ENCODE data around the gene VAMP7. TPM values are rescaled to one million over a fixed set of nuclear protein-coding genes. Genes with fewer than 3 reads are reported as not detected.
"Not testable (repeated sequence)": the region's sequence is repeated elsewhere in the genome, so short reads cannot be mapped to it uniquely, and the experiment has no call there.

The VAMP7 gene
- total RNA-seq, 2 donors from 2014 or later = 18.2 to 19.3 TPM

DNA sequence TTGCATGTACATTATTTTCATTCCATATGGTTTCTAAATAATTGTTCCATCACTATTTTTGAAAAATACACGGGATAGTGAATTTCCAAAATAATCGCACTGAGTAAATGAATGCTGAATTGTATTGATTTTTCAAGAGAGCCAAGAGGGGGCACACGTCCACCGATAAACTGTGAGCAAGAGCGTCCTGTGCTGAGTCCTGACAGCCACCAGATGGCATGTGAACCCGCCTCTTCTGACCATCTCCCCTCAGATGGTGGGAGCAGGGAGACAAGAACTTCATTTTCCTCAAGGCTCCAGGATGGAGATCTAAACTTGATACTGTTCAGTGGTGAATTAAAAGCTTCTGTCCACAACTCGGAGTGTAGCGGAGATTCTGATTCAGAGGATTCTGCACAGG, 85.7 kb downstream of the VAMP7 start:
- Histone ChIP-seq H3K27me3 (no peaks in the 10 kb centered on the region), H3K4me3 (no peak overlapping the region), H3K9me3 (peaks cover 3 to 11% of the 10 kb centered on the region in 2 donors), H3K36me3 (no peaks in the 10 kb centered on the region), H3K4me1 (no peaks in the 10 kb centered on the region), H3K27ac (no peak overlapping the region)
- DNase-seq (ENCODE audit: low spot score) = no peak
- TF ChIP-seq CTCF (IDR thresholded peaks at IDR 0.05) = no peak

DNA sequence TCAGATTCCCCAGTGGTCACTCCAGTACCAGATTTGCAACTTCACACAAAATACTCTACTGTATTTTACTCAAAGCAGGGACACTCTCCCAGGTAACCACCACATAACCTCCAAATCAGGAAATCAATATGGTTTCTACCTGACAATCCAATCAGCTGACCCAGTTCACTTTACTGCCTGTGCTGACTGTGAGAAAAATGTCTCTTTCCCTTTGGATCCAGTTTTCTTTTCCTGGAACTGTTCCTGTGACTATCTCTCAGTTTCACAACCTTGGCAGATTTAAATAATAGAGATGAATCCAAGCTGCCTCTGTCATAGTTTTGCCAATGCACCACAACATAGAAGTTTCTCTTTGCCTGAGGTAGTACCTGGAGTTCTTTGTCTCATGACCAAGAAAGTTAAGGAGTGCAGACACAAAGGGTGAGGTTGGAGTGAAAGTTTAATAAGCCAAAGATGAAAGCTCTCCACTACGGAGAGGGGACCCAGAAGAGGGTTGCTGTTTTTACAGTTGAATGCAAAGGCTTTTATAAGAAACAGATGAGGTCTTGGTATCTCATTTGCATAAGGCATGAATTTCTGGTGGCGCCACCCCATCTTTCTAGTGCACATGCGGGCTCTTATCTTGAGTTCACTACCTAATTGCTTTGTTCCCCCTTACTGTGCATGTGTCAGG, 86.6 kb downstream of the VAMP7 start:
- H3K4me1 ChIP-seq = no peaks in the 10 kb centered on the region
- TF ChIP-seq CTCF (IDR thresholded peaks at IDR 0.05) = no peak
- no peak overlapping the region for H3K27ac ChIP-seq
- H3K4me3 ChIP-seq = no peak overlapping the region
- H3K9me3 ChIP-seq = peaks cover 3 to 11% of the 10 kb centered on the region in 2 donors
- no peak for DNase-seq (ENCODE audit: low spot score)
- no peaks in the 10 kb centered on the region for H3K36me3 ChIP-seq
- H3K27me3 ChIP-seq = no peaks in the 10 kb centered on the region

DNA sequence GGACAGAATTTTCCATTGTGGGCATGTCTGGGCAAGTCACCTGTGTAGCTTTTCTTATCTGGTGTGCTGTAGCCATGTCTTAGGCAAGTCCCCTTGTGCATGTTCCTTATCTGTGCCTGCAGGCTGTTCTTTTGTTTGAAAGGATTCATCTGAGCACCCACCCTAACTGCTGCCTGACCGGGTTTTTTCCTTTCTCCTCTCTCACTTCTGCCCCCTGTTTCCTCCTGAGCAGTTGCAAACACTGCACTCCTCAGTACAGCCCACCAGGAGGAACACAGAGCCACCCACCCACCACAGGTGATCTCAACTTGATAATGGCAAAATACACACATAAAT, 87.1 kb downstream of the VAMP7 start:
- Histone ChIP-seq H3K9me3 (peaks cover 1 to 7% of the 10 kb centered on the region in 2 donors), H3K36me3 (no peaks in the 10 kb centered on the region), H3K27me3 (no peaks in the 10 kb centered on the region), H3K4me3 (no peak overlapping the region), H3K4me1 (no peaks in the 10 kb centered on the region), H3K27ac (no peak overlapping the region)
- no peak for DNase-seq (ENCODE audit: low spot score)
- TF ChIP-seq CTCF (IDR thresholded peaks at IDR 0.05) = no peak

GRCh38 chrX:155968791-155969190, 87.6 kb downstream of the VAMP7 start:
- TF ChIP-seq CTCF (IDR thresholded peaks at IDR 0.05) = no peak
- Histone ChIP-seq H3K9me3 (peaks cover 0 to 3% of the 10 kb centered on the region in 2 donors), H3K4me3 (no peak overlapping the region), H3K4me1 (no peaks in the 10 kb centered on the region), H3K36me3 (no peaks in the 10 kb centered on the region), H3K27me3 (no peaks in the 10 kb centered on the region), H3K27ac (no peak overlapping the region)
- no peak for DNase-seq (ENCODE audit: low spot score)

GRCh38 chrX:155971658-155972057, 90.5 kb downstream of the VAMP7 start:
- H3K27me3 ChIP-seq; H3K4me3 ChIP-seq; H3K27ac ChIP-seq; H3K4me1 ChIP-seq; H3K9me3 ChIP-seq; H3K36me3 ChIP-seq; DNase-seq (ENCODE audit: low spot score): not testable (repeated sequence)

- not testable (repeated sequence) for H3K9me3 ChIP-seq; H3K27me3 ChIP-seq; H3K4me1 ChIP-seq; H3K36me3 ChIP-seq; H3K27ac ChIP-seq; DNase-seq (ENCODE audit: low spot score); H3K4me3 ChIP-seq
Observed at GRCh38 chrX:155972241-155972640, 91.1 kb downstream of the VAMP7 start.

GRCh38 chrX:155983326-155983725, 102.2 kb downstream of the VAMP7 start:
- DNase-seq (ENCODE audit: low spot score) = no peak
- no peak overlapping the region for H3K4me3 ChIP-seq
- H3K27me3 ChIP-seq = no peaks in the 10 kb centered on the region
- no peaks in the 10 kb centered on the region for H3K36me3 ChIP-seq
- peaks cover 0 to 19% of the 10 kb centered on the region in 2 donors for H3K9me3 ChIP-seq
- no peak overlapping the region for H3K27ac ChIP-seq
- no peaks in the 10 kb centered on the region for H3K4me1 ChIP-seq
- TF ChIP-seq CTCF (IDR thresholded peaks at IDR 0.05) = no peak

Data from right atrium auricular region (tissue), 2 donors.